K562 (cell line): ENCODE measurements around the gene PGBD4. TPM values are rescaled to one million over a fixed set of nuclear protein-coding genes. Genes with fewer than 3 reads are reported as not detected.

ENCODE experiments used
- ATAC-seq: fragments of 200-7000 bp; cut with Tn5 transposase; 3 replicates; pipeline ENCODE4 v1.9.1; 2020; ENCODE audit warnings: moderate library complexity
- BruUV-seq: library from RNA; stranded (reverse); fragments of 400-500 nt; replicated peaks from 2 replicates; lab custom pipeline; 2021; lab: Mats Ljungman, UMichigan
- CTCF ChIA-PET: fragments of 300-600 bp; formaldehyde crosslinking; extraction: SDS; loops from one replicate; lab custom pipeline; 2021; ENCODE audit warnings: low intra/inter-chr PET ratio; lab: Yijun Ruan, JAX
- POLR2A ChIA-PET: fragments of 300-600, 350-650 bp; sonication (Branson Sonifier 250); formaldehyde crosslinking; extraction: SDS; loops from one replicate; lab custom pipeline; 2021; ENCODE audit warnings: antibody characterized with exemption, inconsistent platforms; lab: Yijun Ruan, JAX
- DNase-seq, 4 experiments: peaks; one replicate each; pipeline versions ENCODE4 v3.0.0 to v3.0.0-alpha.2; 2011 to 2018; ENCODE audit warnings: low spot score in 3 of 4, mixed read lengths in 3 of 4; ENCODE audit errors: extremely low read depth in 1 of 4
- FAIRE-seq: peaks from 2 replicates; lab custom pipeline; 2011; peaks lifted over from hg19 to GRCh38; lab: Jason Lieb, UNC
- H2AFZ ChIP-seq: 2 replicates; pipeline ENCODE4 v1.6.0; 2011; ENCODE audit warnings: low read depth, low read length, control low read depth, inconsistent platforms
- H3K27ac ChIP-seq: fragments of 200-600 bp; 3 replicates; pipeline ENCODE4 v1.8.0; 2011; ENCODE audit warnings: low read depth, mild to moderate bottlenecking, control low read depth, inconsistent platforms, low read length, moderate library complexity, mixed read lengths; ENCODE audit errors: extremely low read depth
- H3K27me3 ChIP-seq, 2 experiments: fragments of 300-600 bp in 1 of 2; 2 replicates in 1 of 2; 3 replicates in 1 of 2; pipeline versions ENCODE4 v1.6.0 to v1.8.0; 2011; ENCODE audit warnings: inconsistent platforms in 2 of 2, low read length in 2 of 2, mild to moderate bottlenecking in 1 of 2, mixed read lengths in 1 of 2, moderate library complexity in 1 of 2; ENCODE audit not compliant: control insufficient read depth in 2 of 2, insufficient read depth in 2 of 2
- H3K36me3 ChIP-seq: fragments of 300-600 bp; 3 replicates; pipeline ENCODE4 v1.8.0; 2011; ENCODE audit warnings: mild to moderate bottlenecking, low read length, inconsistent platforms; ENCODE audit not compliant: control insufficient read depth, insufficient read depth
- H3K4me1 ChIP-seq, 2 experiments: fragments of 200-600 bp in 1 of 2; replicated peaks in 1 of 2; 2 replicates in 1 of 2; 3 replicates in 1 of 2; pipeline versions ENCODE4 v1.5.1 to v1.8.0; 2011; ENCODE audit warnings: inconsistent platforms in 2 of 2, low read length in 2 of 2, mild to moderate bottlenecking in 1 of 2, mixed read lengths in 1 of 2, moderate library complexity in 1 of 2; ENCODE audit not compliant: control insufficient read depth in 2 of 2, insufficient read depth in 2 of 2
- H3K4me2 ChIP-seq: 2 replicates; pipeline ENCODE4 v1.6.1; 2011; ENCODE audit warnings: low read length, control low read depth, inconsistent platforms, mixed read lengths; ENCODE audit not compliant: insufficient read depth
- H3K4me3 ChIP-seq: fragments of 200-600 bp; sonication (generic), shearing (Covaris generic); 2 replicates; pipeline ENCODE4 v1.5.1; 2016; ENCODE audit warnings: control low read depth, inconsistent platforms
- H3K79me2 ChIP-seq: fragments of 200-600 bp; 3 replicates; pipeline ENCODE4 v1.8.0; 2011; ENCODE audit warnings: low read length, inconsistent platforms; ENCODE audit not compliant: control insufficient read depth, insufficient read depth
- H3K9ac ChIP-seq, 2 experiments: 2 replicates each; pipeline versions ENCODE4 v1.6.0 to v1.6.1; 2011; ENCODE audit warnings: low read depth in 2 of 2, low read length in 2 of 2, control low read depth in 1 of 2, inconsistent platforms in 1 of 2, mild to moderate bottlenecking in 1 of 2, mixed read lengths in 1 of 2; ENCODE audit not compliant: insufficient read depth in 1 of 2
- H3K9me1 ChIP-seq: one replicate; pipeline ENCODE4 v1.6.0; 2011; ENCODE audit warnings: inconsistent platforms, mild to moderate bottlenecking, low read length, moderate library complexity; ENCODE audit not compliant: control insufficient read depth, insufficient read depth
- H3K9me3 ChIP-seq: replicated peaks from 2 replicates; pipeline ENCODE4 v1.5.1; 2011; ENCODE audit warnings: low read depth, low read length, inconsistent platforms; ENCODE audit not compliant: control insufficient read depth, insufficient read depth
- H4K20me1 ChIP-seq: replicated peaks from 2 replicates; pipeline ENCODE4 v1.6.1; 2011; ENCODE audit warnings: low read length, inconsistent platforms, mixed read lengths; ENCODE audit not compliant: control insufficient read depth, insufficient read depth
- ATF3 ChIP-seq, 2 experiments: fragments of 450-650 bp in 1 of 2; sonication (generic) in 1 of 2; formaldehyde crosslinking in 1 of 2; IDR thresholded peaks in 1 of 2; conservative IDR thresholded peaks in 1 of 2; 2 replicates each; pipeline versions ENCODE4 v1.6.1 to v1.8.1; 2016 to 2023; ENCODE audit warnings: mild to moderate bottlenecking in 2 of 2, moderate library complexity in 2 of 2, inconsistent platforms in 1 of 2, missing genetic modification reagents in 1 of 2
- CBX3 ChIP-seq, 2 experiments: IDR thresholded peaks; 1 replicate in 1 of 2; 2 replicates in 1 of 2; pipeline ENCODE4 v1.6.1; 2012; ENCODE audit warnings: inconsistent platforms in 2 of 2, low read length in 2 of 2, borderline replicate concordance in 1 of 2, control low read depth in 1 of 2
- ETS2 ChIP-seq: IDR thresholded peaks from 2 replicates; pipeline ENCODE4 v1.6.1; 2016; ENCODE audit warnings: borderline replicate concordance, missing genetic modification characterization, mild to moderate bottlenecking, moderate library complexity, missing compliant biosample characterization; ENCODE audit not compliant: poor library complexity, severe bottlenecking
- RBM15 ChIP-seq: fragments of 200-400 bp; formaldehyde crosslinking; IDR thresholded peaks from 2 replicates; pipeline ENCODE4 v1.6.1; 2018; ENCODE audit warnings: mild to moderate bottlenecking, low read length, moderate library complexity; ENCODE audit not compliant: insufficient read depth
- SMARCC2 ChIP-seq: fragments of 450-650 bp; IDR thresholded peaks from 2 replicates; pipeline ENCODE4 v1.6.1; 2017; ENCODE audit warnings: antibody characterized with exemption, moderate library complexity, mild to moderate bottlenecking, low read depth
- SP2 ChIP-seq: IDR thresholded peaks from 2 replicates; pipeline ENCODE4 v1.6.1; 2011; ENCODE audit warnings: mild to moderate bottlenecking, low read depth, low read length, moderate library complexity; ENCODE audit not compliant: poor library complexity, severe bottlenecking; ENCODE audit errors: extremely low read depth
- TAF1 ChIP-seq: IDR thresholded peaks from 2 replicates; pipeline ENCODE4 v1.6.1; 2011; ENCODE audit warnings: mild to moderate bottlenecking, low read length, moderate library complexity; ENCODE audit not compliant: insufficient read depth, control insufficient read depth, severe bottlenecking; ENCODE audit errors: extremely low read depth
- ZBTB5 ChIP-seq: fragments of 450-650 bp; IDR thresholded peaks from 2 replicates; pipeline ENCODE4 v1.6.1; 2017; ENCODE audit warnings: antibody characterized with exemption
- ZHX1 ChIP-seq: fragments of 150-350 bp; conservative IDR thresholded peaks from 2 replicates; pipeline ENCODE4 v1.6.1; 2014; ENCODE audit warnings: low read length
- ZNF764 ChIP-seq: fragments of 250-450 bp; sonication (Bioruptor Pico); IDR thresholded peaks from 2 replicates; pipeline ENCODE4 v1.4.0; 2020; ENCODE audit warnings: low read depth, mild to moderate bottlenecking, moderate library complexity
- WGBS: fragments of 100-300 bp; shearing (Covaris generic); methylation state at CpG from one replicate; pipeline ENCODE4 v1.1.6; 2016; ENCODE audit warnings: low coverage, mixed read lengths; ENCODE audit not compliant: insufficient coverage; ENCODE audit errors: missing lambda C conversion rate; 5-methylcytosine and 5-hydroxymethylcytosine counted together
- in situ Hi-C: fragments of 300-500 bp; cut with MboI; formaldehyde crosslinking; loops from 4 replicates; pipeline ENCODE4 v1.15.0; 2018; ENCODE audit warnings: inconsistent platforms, mixed read lengths
- intact Hi-C: fragments of 100-400 bp; cut with micrococcal nuclease; formaldehyde crosslinking; loops from 2 replicates; pipeline ENCODE4 v1.14.2; 2022
- polyA plus RNA-seq, 8 experiments: library from polyadenylated mRNA; depleted of rRNA in 4 of 8; stranded (reverse) in 5 of 8; unstranded in 3 of 8; fragments of >200 nt; fragmentation: Nextera tagmentation in 2 of 8; fragmentation: Illumina TruSeq in 1 of 8; extraction: Ambion mirVana in 2 of 8; extraction: Trizol in 1 of 8; gene quantifications; 2 replicates each; pipeline versions ENCODE4 v1.2.1 to v1.2.3, GENCODE V29; 2011 to 2014; ENCODE audit warnings: inconsistent platforms in 1 of 8, missing spikeins in 1 of 8
- total RNA-seq, 7 experiments: library from RNA; depleted of rRNA in 6 of 7; stranded (reverse); fragments of >200 nt in 6 of 7; fragmentation: Illumina TruSeq in 2 of 7; extraction: Trizol in 2 of 7; gene quantifications; 2 replicates each; pipeline versions ENCODE4 v1.2.1 to v1.2.3, GENCODE V29; 2011 to 2021; ENCODE audit warnings: low replicate concordance in 1 of 7

Gene PGBD4
- total and polyA plus RNA-seq, 9 of the 15 experiments (the other 6 are each of a cell fraction or from before 2014, with no cell fraction given), result 2.1 to 4.9 (median 2.7) TPM

- H3K9me3 ChIP-seq, result no peaks in the 10 kb centered on the region
- H3K4me2 ChIP-seq, result no peak overlapping the region
- ChIA-PET CTCF (no interaction called here), POLR2A (no interaction called here)
- in situ Hi-C loops, result no loop called here
- BruUV-seq, result no TSS peak
- no peak for ATAC-seq
- H3K4me3 ChIP-seq, result no peak overlapping the region
- no peaks in the 10 kb centered on the region for H3K4me1 ChIP-seq
- no peak overlapping the region for H3K27ac ChIP-seq
- H3K27me3 ChIP-seq, result no peaks in the 10 kb centered on the region
- no peaks in the 10 kb centered on the region for H3K36me3 ChIP-seq
- H3K79me2 ChIP-seq, result no peaks in the 10 kb centered on the region
- intact Hi-C loops, result no loop called here
- H2AFZ ChIP-seq, result no peak overlapping the region
- TF ChIP-seq ZNF764 (no peak), ATF3 (IDR thresholded peaks at IDR 0.05) (no peak), ATF3 (CRISPR knock-in tag; conservative IDR thresholded peaks at IDR 0.05) (no peak), CBX3 (IDR thresholded peaks at IDR 0.05; ENCODE audit: borderline replicate concordance in 1 of 2, low read length in 2 of 2) (no peak), SP2 (no peak), ETS2 (tag) (no peak), TAF1 (no peak), RBM15 (no peak), SMARCC2 (no peak), ZBTB5 (no peak), ZHX1 (no peak)
- no peaks in the 10 kb centered on the region for H4K20me1 ChIP-seq
- no peak for DNase-seq
- no peak overlapping the region for H3K9ac ChIP-seq
- no peak for FAIRE-seq
- 29% methylated on average over 2 of the region's 2 CpGs for WGBS
- H3K9me1 ChIP-seq, result no peaks in the 10 kb centered on the region
Measured at GRCh38 chr15:34116620-34117019, 14.7 kb downstream of the PGBD4 start.
